GM10248 (cell line): ENCODE data around the gene OST4.

Experiments used
- CTCF ChIA-PET: fragments of 300-600 bp; sonication (Branson Sonifier 250); formaldehyde crosslinking; extraction: SDS; loops from one replicate; lab custom pipeline; 2021; ENCODE audit warnings: antibody characterized with exemption; lab: Yijun Ruan, JAX
- POLR2A ChIA-PET: fragments of 350-650 bp; sonication (Branson Sonifier 250); formaldehyde crosslinking; extraction: SDS; loops from one replicate; lab custom pipeline; 2020; ENCODE audit warnings: antibody characterized with exemption; lab: Yijun Ruan, JAX
- DNase-seq: peaks from one replicate; pipeline ENCODE4 v3.0.0; 2012; ENCODE audit errors: extremely low spot score
- TF ChIP-seq, protein P1 (sequence below): IDR thresholded peaks from 2 replicates; pipeline ENCODE4 v1.5.1; 2012; ENCODE audit warnings: mild to moderate bottlenecking, low read depth; ENCODE audit errors: extremely low read depth, missing control alignments, control extremely low read depth

Gene OST4

DNA sequence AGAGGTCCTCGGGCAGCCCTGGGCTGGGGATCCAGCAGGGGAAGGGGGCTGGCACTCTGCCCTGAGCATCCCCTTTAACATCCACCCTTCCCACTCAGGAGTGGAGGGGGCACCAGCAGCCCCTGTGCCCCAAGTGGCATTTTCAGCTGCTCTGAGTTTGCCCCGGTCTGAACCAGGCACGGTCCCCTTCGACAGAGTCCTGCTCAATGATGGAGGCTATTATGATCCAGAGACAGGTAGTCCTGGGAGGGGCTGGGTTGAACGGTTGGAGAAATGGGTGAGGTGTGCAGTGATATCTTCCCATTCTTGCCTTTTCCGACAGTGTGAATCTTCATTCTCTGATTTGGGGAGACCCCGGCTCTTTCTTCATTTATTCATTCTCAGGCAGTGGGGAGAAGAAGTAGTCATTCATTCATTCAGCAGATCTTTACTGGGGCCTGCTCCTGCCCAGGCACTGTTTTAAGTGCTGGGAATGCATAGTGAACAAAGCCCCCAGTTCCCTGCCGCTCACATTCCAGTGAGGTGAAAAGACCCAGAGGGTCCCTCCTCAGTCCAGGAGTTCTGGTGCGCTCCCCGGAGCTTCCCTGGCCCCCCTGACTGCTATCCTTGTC lies 13.7 kb upstream of the OST4 start:
- POLR2A ChIA-PET: no interaction called here
- CTCF ChIA-PET: interaction anchor here (0.6 to 9.6 kb wide), 19 partner anchors 13 to 239 kb away, joined by 3 to 105 read pairs (median 3); partner anchors contain the start of genes ABHD1, AGBL5, MAPRE3 and TRIM54

GRCh38 chr2:27084297-27085061 lies 13.0 kb upstream of the OST4 start:
- ChIA-PET POLR2A (no interaction called here), CTCF (interaction anchor here (0.9 to 9.6 kb wide), 12 partner anchors 12 to 238 kb away, joined by 3 to 105 read pairs (median 5); partner anchors contain the start of genes ABHD1, AGBL5, OST4 and TRIM54)
- no peak for DNase-seq
- TF ChIP-seq, protein P1, sequence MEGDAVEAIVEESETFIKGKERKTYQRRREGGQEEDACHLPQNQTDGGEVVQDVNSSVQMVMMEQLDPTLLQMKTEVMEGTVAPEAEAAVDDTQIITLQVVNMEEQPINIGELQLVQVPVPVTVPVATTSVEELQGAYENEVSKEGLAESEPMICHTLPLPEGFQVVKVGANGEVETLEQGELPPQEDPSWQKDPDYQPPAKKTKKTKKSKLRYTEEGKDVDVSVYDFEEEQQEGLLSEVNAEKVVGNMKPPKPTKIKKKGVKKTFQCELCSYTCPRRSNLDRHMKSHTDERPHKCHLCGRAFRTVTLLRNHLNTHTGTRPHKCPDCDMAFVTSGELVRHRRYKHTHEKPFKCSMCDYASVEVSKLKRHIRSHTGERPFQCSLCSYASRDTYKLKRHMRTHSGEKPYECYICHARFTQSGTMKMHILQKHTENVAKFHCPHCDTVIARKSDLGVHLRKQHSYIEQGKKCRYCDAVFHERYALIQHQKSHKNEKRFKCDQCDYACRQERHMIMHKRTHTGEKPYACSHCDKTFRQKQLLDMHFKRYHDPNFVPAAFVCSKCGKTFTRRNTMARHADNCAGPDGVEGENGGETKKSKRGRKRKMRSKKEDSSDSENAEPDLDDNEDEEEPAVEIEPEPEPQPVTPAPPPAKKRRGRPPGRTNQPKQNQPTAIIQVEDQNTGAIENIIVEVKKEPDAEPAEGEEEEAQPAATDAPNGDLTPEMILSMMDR: no peak

More for the DNA sequence above, 13.7 kb upstream of the OST4 start:
- no peak for DNase-seq
- TF ChIP-seq, protein P1: no peak

- POLR2A ChIA-PET: interaction anchor here (0.5 kb wide), 1 partner anchor 262 kb away, joined by 6 read pairs; no protein-coding TSS in a partner anchor
- no peak for DNase-seq
- CTCF ChIA-PET: interaction anchor here (0.9 to 9.6 kb wide), 11 partner anchors 11 to 237 kb away, joined by 3 to 105 read pairs (median 5); partner anchors contain the start of genes AGBL5, OST4, PREB and TRIM54
- TF ChIP-seq, protein P1: no peak
Observed at GRCh38 chr2:27083410-27084296, 12.2 kb upstream of the OST4 start.

GRCh38 chr2:27082773-27083409 lies 11.4 kb upstream of the OST4 start:
- POLR2A ChIA-PET: interaction anchor here (0.5 kb wide), 1 partner anchor 263 kb away, joined by 6 read pairs; no protein-coding TSS in a partner anchor
- DNase-seq: no peak
- CTCF ChIA-PET: interaction anchor here (1.2 to 9.6 kb wide), 11 partner anchors 11 to 199 kb away, joined by 3 to 105 read pairs (median 6); partner anchors contain the start of genes AGBL5, OST4, PREB and TRIM54
- TF ChIP-seq, protein P1: no peak

GRCh38 chr2:27081984-27082772 lies 10.7 kb upstream of the OST4 start:
- ChIA-PET POLR2A (interaction anchor here (0.8 to 1.3 kb wide), 2 partner anchors 10 to 31 kb away, joined by 4 to 5 read pairs; partner anchors contain the start of genes AGBL5 and OST4), CTCF (interaction anchor here (0.6 to 9.6 kb wide), 21 partner anchors 10 to 1059 kb away, joined by 3 to 105 read pairs (median 6); partner anchors contain the start of genes AGBL5, OST4, PREB and TMEM214)
- DNase-seq: no peak
- TF ChIP-seq, protein P1: no peak
